Upper lobe of left lung (tissue), 6 donors: Measurements from ENCODE around the gene IGSF21. TPM values are rescaled to one million over a fixed set of nuclear protein-coding genes. Genes with fewer than 3 reads are reported as not detected.

Experiments used
- ATAC-seq, 2 donors: fragments of 200-7000 bp; cut with Tn5 transposase; one replicate each; pipeline ENCODE4 v1.9.1; 2022; ENCODE audit warnings: mild to moderate bottlenecking in 2 of 2, moderate library complexity in 2 of 2; ENCODE audit not compliant: low FRiP score in 2 of 2
- DNase-seq, 2 donors: peaks; one replicate each; pipeline ENCODE4 v3.0.0-alpha.2; 2019 to 2020
- H3K27ac ChIP-seq, 4 donors: fragments of 200-600 bp; sonication (generic); one replicate each; pipeline ENCODE4 v1.5.1; 2016 to 2019
- H3K27me3 ChIP-seq, 4 donors: fragments of 200-600 bp; sonication (generic); one replicate each; pipeline ENCODE4 v1.5.1; 2017 to 2019
- H3K36me3 ChIP-seq, 4 donors: fragments of 200-600 bp; sonication (generic); one replicate each; pipeline ENCODE4 v1.5.1; 2016 to 2019
- H3K4me1 ChIP-seq, 4 donors: fragments of 200-600 bp; sonication (generic); one replicate each; pipeline ENCODE4 v1.5.1; 2018 to 2019
- H3K4me3 ChIP-seq, 4 donors: fragments of 200-600 bp; sonication (generic); one replicate each; pipeline ENCODE4 v1.5.1; 2017 to 2019; ENCODE audit warnings: mild to moderate bottlenecking in 2 of 4, moderate library complexity in 1 of 4
- H3K9me3 ChIP-seq, 4 donors: fragments of 200-600 bp; sonication (generic); one replicate each; pipeline ENCODE4 v1.5.1; 2018 to 2019
- CTCF ChIP-seq, 6 experiments: fragments of 450-650 bp in 4 of 6; fragments of 200-600 bp in 2 of 6; sonication (generic) in 2 of 6; IDR thresholded peaks; one replicate each; pipeline ENCODE4 v1.5.1; 2016 to 2019; ENCODE audit warnings: antibody characterized with exemption in 6 of 6
- EP300 ChIP-seq, 4 donors: sonication (generic); formaldehyde crosslinking; IDR thresholded peaks; one replicate each; pipeline ENCODE4 v1.5.1; 2017; ENCODE audit warnings: antibody characterized with exemption in 4 of 4, control low read depth in 2 of 4
- POLR2A ChIP-seq, 4 donors: fragments of 450-650 bp; IDR thresholded peaks; one replicate each; pipeline ENCODE4 v1.5.1; 2016 to 2017; ENCODE audit warnings: antibody characterized with exemption in 4 of 4, mild to moderate bottlenecking in 2 of 4
- POLR2AphosphoS5 ChIP-seq, 2 donors: sonication (generic); formaldehyde crosslinking; IDR thresholded peaks; one replicate each; pipeline ENCODE4 v1.5.1; 2017; ENCODE audit warnings: antibody characterized with exemption in 2 of 2
- WGBS, 2 donors: methylation state at CpG; one replicate each; pipeline ENCODE4 v1.1.5; 2017 to 2018; 5-methylcytosine and 5-hydroxymethylcytosine counted together
- total RNA-seq, 6 donors: library from RNA; depleted of rRNA in 4 of 6; stranded (reverse); fragments of >200 nt in 4 of 6; gene quantifications; one replicate each; pipeline versions ENCODE4 v1.1.0 to v1.2.1, GENCODE V29; 2016 to 2021
- donor health status: DM: no; HTN: no; CAD: no; lungs with moderate emphysema.
- donor health status: DM: no; HTN: yes; CAD: no; lungs with severe emphysema.

IGSF21 gene
- total RNA-seq, 6 donors from 2014 or later: 1.1 to 2.9 (median 2.0) TPM; not detected in 1

DNA sequence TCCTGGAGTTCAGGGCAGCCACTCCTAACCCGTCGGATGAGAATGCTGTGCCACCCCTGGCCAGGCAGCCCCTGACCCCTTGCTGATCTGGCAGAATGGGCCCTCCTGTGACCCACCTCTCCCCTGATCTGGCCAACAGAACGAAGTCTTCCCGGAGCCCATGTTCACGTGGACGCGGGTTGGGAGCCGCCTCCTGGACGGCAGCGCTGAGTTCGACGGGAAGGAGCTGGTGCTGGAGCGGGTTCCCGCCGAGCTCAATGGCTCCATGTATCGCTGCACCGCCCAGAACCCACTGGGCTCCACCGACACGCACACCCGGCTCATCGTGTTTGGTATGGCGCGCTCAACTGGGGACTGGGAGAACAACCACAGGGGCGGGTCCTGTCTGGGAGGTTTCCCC, 269.1 kb downstream of the IGSF21 start:
- 86 to 97% methylated on average over 13 to 24 of the region's 24 CpGs for WGBS, 2 donors
- Histone ChIP-seq H3K27ac (no peak overlapping the region), H3K27me3 (no peaks in the 10 kb centered on the region), H3K4me3 (no peak overlapping the region), H3K36me3 (no peaks in the 10 kb centered on the region), H3K9me3 (peaks cover 0 to 4% (median 0%) of the 10 kb centered on the region in 4 donors), H3K4me1 (no peaks in the 10 kb centered on the region)
- DNase-seq (peak in 1 of 2 donors; percentile 75), ATAC-seq (no peak)
- no peak for TF ChIP-seq CTCF (IDR thresholded peaks at IDR 0.05)
- no peak for TF ChIP-seq POLR2AphosphoS5 (IDR thresholded peaks at IDR 0.05)
- TF ChIP-seq POLR2A (IDR thresholded peaks at IDR 0.05): no peak
- no peak for TF ChIP-seq EP300 (IDR thresholded peaks at IDR 0.05)

DNA sequence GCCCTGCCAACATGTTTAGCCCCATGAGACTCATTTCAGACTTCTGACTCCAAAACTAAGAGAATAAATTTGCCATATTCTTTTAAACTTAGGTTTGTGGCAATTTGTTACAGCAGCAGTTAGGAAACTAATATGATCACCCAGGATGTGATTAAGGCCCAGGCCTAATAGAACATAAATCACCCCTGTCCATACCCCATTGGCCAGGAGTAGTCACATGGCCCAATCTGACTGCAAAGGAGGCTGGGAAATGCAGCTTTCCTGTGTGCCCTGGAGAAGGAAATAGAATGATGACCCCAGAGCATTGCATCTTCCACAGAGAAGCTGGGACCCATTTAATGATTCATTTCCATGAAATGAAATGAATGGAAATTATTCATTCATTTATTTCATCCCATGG, 272.7 kb downstream of the IGSF21 start:
- DNase-seq (no peak), ATAC-seq (no peak)
- Histone ChIP-seq H3K4me3 (no peak overlapping the region), H3K4me1 (no peaks in the 10 kb centered on the region), H3K36me3 (no peaks in the 10 kb centered on the region), H3K9me3 (peaks cover 0 to 4% (median 0%) of the 10 kb centered on the region in 4 donors), H3K27me3 (no peaks in the 10 kb centered on the region), H3K27ac (no peak overlapping the region)
- no peak for TF ChIP-seq POLR2A (IDR thresholded peaks at IDR 0.05)
- TF ChIP-seq EP300 (IDR thresholded peaks at IDR 0.05): no peak
- no peak for TF ChIP-seq CTCF (IDR thresholded peaks at IDR 0.05)
- TF ChIP-seq POLR2AphosphoS5 (IDR thresholded peaks at IDR 0.05): no peak

DNA sequence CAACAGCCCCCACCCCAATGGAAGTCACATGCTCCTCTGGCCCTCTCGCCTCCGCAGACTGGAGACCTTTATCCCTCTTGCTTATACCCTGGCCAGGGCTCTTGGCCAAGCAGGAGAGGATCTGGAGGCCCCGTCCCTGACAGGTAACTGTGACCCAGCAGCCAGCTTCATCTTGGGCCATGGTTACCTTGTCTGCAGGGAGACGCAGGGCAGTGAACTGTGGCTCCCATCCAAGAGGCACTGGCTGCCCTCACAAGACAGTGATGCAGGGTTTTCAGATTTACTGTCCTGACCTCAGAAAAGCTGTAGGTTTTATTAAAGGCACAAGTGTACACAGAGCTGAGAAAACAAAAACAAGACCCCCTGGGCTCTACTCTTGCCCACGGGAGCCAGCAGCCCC, 276.5 kb downstream of the IGSF21 start:
- H3K27me3 ChIP-seq: no peaks in the 10 kb centered on the region
- ATAC-seq: no peak
- H3K4me1 ChIP-seq: no peaks in the 10 kb centered on the region
- H3K4me3 ChIP-seq: no peak overlapping the region
- H3K9me3 ChIP-seq: peaks cover 0 to 4% (median 0%) of the 10 kb centered on the region in 4 donors
- TF ChIP-seq POLR2A (IDR thresholded peaks at IDR 0.05) (no peak), EP300 (IDR thresholded peaks at IDR 0.05) (no peak), CTCF (IDR thresholded peaks at IDR 0.05) (no peak)
- WGBS, 2 donors: 43 to 62% methylated on average over 1 to 5 of the region's 5 CpGs
- H3K36me3 ChIP-seq: no peaks in the 10 kb centered on the region
- DNase-seq: no peak
- no peak overlapping the region for H3K27ac ChIP-seq

- peaks cover 0 to 4% (median 0%) of the 10 kb centered on the region in 4 donors for H3K9me3 ChIP-seq
- H3K4me1 ChIP-seq: no peaks in the 10 kb centered on the region
- H3K36me3 ChIP-seq: no peaks in the 10 kb centered on the region
- no peak for TF ChIP-seq POLR2A (IDR thresholded peaks at IDR 0.05)
- TF ChIP-seq CTCF (IDR thresholded peaks at IDR 0.05): no peak
- H3K27ac ChIP-seq: no peak overlapping the region
- ATAC-seq (no peak), DNase-seq (no peak)
- WGBS, 2 donors: 7 to 16% methylated on average over 2 of the region's 2 CpGs
- H3K27me3 ChIP-seq: no peaks in the 10 kb centered on the region
- no peak overlapping the region for H3K4me3 ChIP-seq
Measured at GRCh38 chr1:18384471-18384870, 276.9 kb downstream of the IGSF21 start.

DNA sequence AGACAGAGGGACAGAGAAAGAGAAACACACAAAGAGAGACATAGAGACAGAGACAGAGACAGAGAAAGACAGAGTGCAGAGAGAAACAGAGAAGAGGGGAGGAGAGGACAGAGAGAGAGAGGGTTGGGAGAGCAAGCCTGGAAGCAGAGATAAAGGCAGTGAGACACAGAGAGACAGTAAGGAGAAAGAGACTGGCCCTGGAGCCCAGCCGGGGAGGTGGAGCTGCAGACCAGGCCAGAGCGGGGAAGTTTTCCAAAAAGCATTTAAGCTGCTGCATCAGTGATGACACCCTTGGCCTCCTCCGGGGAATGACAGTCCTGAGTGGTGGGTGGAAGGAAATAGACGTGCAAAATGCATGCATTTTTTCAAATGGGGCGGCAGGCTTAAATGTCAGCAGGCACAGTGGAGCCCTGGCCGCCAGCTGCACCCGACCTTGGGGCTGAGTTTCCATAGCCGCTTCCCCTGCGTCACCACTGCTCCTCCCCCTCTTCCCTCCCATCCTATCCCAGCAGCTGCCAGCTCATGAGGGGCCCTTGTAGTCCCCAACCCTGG, 277.7 kb downstream of the IGSF21 start:
- Histone ChIP-seq H3K9me3 (no peaks in the 10 kb centered on the region), H3K27ac (no peak overlapping the region), H3K27me3 (no peaks in the 10 kb centered on the region), H3K4me3 (no peak overlapping the region), H3K4me1 (no peaks in the 10 kb centered on the region), H3K36me3 (no peaks in the 10 kb centered on the region)
- DNase-seq: no peak
- ATAC-seq: peak in 1 of 2 donors; percentile 62
- 27% methylated on average over 9 of the region's 9 CpGs for WGBS, 2 donors
- TF ChIP-seq CTCF (IDR thresholded peaks at IDR 0.05): no peak
- TF ChIP-seq EP300 (IDR thresholded peaks at IDR 0.05): no peak
- TF ChIP-seq POLR2AphosphoS5 (IDR thresholded peaks at IDR 0.05): no peak
- no peak for TF ChIP-seq POLR2A (IDR thresholded peaks at IDR 0.05)
